Amygdala (tissue), 56 donors: ENCODE data around the gene IGFBP4.

ENCODE experiments used
- DNase-seq, 56 donors: peaks; one replicate each; lab custom pipeline; 2025; lab: John Stamatoyannopoulos, UW

The IGFBP4 gene

GRCh38 chr17:40469805-40470675 is 26.8 kb downstream of the IGFBP4 start:
- DNase-seq, result no peak

DNA sequence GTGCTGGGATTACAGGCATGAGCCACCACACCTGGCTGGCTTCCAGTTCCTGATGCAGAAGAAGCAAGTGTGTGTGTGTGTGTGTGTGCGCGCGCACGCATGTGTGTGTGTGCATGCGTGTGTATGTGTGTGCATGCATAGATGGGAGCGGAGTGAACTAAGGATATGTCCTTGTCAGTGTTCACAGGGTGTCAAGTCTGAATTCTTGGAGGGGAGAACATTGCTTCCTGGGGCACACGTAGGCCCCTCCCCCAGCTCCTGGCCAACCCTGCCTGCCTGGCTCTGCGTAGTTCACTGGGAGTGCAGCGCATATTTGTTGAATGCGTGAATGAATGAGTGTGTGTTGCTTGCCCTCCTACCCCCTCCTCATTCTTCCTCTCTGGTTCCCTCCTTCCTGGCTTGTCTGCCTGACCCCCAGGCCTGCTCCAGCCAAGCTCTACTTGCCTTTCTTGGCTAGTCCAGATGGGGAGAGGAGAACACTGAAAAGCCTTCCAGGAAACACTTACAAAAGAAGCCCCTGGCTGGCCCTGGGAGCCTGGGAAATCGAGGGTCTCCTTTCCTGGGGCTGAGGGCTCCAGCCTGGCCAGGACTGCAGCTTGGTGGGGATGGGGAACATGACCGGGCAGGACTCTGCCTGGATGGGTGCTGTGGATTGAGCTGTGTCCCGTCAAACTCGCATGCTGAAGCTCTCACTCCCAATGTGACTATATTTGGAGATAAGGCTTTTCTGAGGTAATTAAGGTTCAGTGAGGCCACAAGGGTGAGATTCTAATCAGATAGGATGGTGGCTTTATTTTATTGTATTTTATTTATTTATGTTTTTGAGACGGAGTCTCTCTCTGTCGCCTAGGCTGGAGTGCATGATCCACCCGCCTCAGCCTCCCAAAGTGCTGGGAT is 27.9 kb downstream of the IGFBP4 start:
- DNase-seq, result no peak

DNA sequence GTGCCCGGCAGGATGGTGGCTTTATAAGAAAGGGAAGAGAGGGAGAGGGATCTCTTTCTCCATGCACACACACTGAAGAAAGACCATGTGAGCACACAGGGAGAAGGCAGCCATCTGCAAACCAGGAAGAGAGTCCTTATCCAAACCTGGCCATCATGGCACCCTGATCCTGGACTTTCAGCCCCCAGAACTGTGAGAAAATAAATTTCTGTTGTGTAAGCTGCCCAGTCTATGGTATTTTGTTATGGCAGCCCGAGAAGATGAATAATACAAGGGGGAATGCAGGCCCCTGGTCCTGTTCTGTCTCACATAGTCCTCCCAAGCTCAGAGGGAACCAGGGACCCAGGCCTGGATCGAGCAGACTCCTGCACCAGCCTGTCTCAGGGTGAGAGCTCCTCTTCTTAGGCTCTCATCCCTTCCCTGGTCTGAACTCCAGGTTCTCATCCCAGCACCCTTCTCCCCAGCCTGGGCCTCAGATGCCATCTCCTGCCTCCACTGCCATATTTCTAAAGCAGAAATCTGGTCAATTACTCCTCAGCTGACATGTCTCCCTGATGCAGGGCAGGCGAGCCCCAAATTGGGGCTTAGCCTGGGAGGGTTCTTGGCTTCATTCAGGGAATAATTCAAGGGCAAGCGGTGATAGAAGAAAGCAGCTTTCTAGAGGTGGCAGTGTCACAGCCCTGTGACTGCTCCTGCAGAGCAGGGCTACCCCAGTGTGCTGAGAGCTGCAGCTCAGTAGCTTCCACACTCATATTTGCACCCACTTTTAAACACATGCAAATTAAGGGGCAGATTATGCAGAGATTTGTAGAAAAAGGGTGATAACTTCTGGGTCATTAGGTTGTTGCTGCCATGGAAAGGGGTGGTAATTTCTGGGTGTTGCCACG is 28.8 kb downstream of the IGFBP4 start:
- DNase-seq, result no peak

GRCh38 chr17:40472733-40473452 is 29.6 kb downstream of the IGFBP4 start:
- DNase-seq, result no peak

DNA sequence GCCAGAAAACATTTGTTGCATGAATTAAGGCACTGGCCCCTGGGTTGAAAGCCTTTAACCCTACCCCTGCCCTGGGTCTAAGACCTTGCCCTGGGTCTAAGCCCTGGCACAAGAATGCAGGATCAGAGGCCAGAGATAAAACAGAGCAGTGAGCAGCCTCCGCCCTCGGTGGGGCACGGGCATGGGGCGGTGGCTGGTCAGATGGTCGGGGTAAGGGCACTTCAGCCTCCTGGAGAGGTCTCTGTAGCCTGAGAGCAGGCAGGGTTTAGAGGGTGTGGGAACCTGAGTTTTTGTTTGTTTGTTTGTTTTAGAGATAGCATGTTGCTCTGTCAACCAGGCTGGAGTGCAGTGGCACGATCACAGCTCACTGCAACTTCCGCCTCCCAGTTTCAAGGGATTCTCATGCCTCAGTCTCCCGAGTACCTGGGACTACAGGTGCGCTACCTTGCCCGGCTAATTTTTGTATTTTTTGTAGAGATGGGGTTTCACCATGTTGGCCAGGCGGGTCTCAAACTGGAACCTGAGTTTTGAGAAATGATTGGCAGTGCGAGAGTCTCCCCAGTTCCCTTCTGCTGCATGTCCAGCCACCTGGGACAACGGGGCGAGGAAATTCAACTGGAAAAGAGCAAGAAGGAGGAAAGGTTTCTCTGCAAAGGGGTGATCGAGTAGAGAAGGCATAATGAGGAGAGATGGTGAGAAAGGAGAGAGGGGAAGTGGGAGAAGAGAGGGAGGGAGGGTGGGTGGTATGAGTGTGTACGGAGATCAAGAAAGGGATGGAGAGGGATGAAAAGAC is 30.5 kb downstream of the IGFBP4 start:
- no peak for DNase-seq

DNA sequence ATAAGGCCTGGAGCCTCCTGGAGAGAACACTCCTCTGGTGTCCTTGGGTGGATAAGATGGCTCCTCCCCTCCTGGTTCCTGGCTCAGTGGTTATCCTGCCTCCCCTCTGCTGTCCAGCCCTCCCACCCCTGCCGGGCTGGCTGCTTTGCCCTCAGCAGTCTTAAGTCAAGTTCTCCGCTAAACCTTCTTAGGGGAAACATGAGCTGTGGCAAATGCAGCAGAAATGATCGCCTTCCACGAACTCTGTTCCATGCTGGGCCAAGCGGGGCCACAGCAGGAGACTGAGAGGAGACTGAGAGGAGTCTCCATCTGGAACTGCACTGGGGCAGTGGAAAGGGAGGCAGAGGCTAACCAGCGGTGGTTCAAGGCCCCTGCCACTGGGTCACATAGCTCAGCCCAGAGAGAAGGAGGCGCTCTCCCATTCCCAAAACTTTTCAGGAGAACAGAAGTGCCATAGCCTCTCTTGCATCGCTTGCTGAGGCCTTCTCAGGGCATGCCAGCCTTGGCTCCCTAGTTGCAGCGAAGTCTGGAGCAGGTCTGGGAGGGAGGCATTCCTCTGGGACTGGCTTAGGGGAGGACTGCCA is 31.3 kb downstream of the IGFBP4 start:
- DNase-seq, result no peak

GRCh38 chr17:40475234-40475908 is 32.1 kb downstream of the IGFBP4 start:
- no peak for DNase-seq

GRCh38 chr17:40477796-40478195 is 34.5 kb downstream of the IGFBP4 start:
- no peak for DNase-seq

DNA sequence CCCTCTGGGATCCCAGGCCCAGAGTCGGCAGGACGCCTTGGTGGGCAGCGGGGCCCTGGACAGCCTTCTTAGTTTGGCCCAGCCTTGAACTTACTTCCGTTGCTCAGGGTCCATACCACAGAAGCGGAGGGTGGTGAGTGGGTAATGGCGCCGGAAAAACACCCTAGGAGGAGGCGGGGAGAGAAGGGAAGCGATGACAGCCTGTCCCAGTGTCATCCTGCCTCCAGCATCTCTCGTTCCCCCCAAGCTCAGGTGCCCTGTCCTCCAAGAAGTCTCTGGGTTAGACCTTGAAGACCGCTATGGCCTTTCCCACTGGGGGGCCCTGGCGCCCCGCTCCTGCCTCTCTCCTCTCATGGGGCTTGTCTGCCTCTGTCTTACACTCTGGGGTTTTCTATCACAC is 35.2 kb downstream of the IGFBP4 start:
- DNase-seq, result no peak

- DNase-seq, result no peak
Observed at GRCh38 chr17:40479754-40480480, 36.7 kb downstream of the IGFBP4 start.

DNA sequence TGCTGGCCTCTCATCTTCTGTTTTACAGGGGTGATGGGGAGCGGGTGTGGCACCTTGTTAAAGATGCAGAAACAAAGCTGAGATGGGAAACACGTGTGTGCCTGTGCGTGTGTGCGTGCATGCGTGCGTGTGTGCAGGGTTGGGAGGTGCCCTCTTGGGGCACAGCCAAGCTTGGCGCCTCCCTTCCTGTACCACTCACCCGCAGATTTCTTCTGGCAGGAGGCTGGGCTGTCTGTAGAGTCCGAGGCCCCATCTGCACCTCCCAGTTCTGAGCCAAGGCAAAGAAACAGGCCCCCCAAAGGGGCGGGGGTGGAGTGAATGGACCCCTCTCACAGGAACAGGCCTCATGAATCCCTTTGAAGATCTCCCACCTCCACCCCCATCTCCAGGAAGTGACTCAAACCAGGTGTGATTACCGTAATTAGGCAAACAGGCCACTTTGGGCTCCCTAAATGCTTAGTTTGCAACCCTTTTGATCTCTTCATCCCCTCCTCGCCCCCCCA is 37.3 kb downstream of the IGFBP4 start:
- no peak for DNase-seq

GRCh38 chr17:40481106-40481505 is 37.9 kb downstream of the IGFBP4 start:
- no peak for DNase-seq

DNA sequence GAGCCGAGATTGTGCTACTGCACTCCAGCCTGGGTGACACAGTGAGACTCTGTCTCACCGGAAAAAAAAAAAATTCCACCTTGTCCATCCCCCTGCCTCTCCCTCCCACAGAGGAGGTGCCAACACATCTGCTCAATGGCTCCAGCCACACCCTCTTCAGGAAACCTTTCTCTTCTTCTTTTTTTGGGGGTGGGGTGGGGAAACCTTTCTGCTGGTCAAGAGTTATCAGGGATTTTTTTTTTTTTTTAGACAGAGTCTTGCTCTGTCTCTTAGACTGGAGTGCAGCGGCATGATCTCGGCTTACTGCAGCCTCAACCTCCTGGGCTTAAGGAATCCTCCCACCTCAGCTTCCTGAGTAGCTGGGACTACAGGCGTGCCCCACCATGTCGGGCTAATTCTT is 39.5 kb downstream of the IGFBP4 start:
- DNase-seq, result no peak

GRCh38 chr17:40483679-40484078 is 40.4 kb downstream of the IGFBP4 start:
- no peak for DNase-seq

DNA sequence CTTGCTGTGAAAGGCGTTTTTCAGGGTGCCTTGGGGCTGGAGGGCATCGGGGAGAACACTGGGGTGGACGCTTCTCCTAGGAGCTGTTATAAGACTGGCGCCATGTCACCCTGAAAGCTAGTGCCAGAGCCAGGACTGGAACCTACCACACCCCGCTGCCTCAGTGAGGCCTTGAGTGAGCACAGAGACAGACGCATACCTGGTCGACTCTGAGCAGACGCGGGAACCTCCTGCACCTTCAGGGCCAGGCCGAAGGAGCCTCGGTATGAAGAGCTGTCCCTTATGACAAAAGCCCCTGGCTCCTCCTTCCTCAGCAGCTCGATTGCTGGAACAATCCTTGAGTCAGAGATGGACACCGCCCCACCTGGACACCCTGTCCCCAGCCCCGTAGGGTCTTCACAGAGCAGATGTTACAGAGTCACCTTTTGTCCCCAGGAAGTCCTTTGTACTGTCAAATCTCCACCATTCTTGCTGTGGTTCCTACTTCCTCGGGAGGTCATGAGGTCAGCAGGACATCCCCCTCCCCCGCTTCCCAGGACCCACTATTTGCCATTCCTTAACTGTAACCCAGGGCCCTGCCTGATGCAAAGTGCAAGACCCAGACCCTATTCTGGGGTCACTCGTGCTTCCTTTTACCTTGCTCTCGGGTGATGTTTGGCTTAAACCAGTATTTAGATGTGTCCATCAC is 41.2 kb downstream of the IGFBP4 start:
- no peak for DNase-seq

DNA sequence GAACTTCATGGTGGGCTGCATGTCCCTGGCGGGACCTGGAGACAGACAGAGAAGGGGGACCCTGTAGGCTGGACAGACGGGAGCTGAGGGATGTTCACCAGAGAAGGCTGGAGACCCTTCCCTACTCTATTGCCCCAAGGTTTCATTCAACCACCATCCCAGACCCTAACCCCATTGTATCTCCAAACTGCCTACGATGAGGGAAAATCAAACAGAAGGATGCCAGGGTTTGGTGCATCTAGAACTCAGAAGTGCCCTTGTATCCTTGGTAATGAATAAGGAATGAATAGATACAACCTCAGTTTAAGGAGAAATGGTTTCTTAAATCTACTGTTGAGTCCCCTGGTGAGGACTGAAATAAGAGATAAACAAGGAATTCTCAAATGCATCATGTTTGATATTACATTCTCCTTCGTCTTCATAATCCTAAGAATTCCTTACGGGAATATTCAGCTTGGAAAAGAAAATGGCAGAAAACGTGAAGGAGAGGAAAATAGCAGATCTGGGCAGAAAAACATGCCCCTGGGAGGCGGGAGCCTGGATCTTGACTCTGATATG is 41.8 kb downstream of the IGFBP4 start:
- no peak for DNase-seq
